Testis (tissue), 3 donors: ENCODE data around the gene PLEKHO2. TPM values are rescaled to one million over a fixed set of nuclear protein-coding genes. Genes with fewer than 3 reads are reported as not detected.
A peak's percentile ranks its signal among the peaks of the same experiment; 100 is the strongest.

Experiments used
- DNase-seq: peaks from one replicate; pipeline ENCODE4 v3.0.0-alpha.2; 2019
- H3K27ac ChIP-seq, 2 donors: fragments of 200-600 bp; sonication (generic); one replicate each; pipeline ENCODE4 v1.5.1; 2019
- H3K27me3 ChIP-seq: fragments of 200-600 bp; sonication (generic); one replicate; pipeline ENCODE4 v1.5.1; 2019
- H3K36me3 ChIP-seq: fragments of 200-600 bp; sonication (generic); one replicate; pipeline ENCODE4 v1.5.1; 2017; ENCODE audit warnings: low read depth; ENCODE audit errors: missing control alignments
- H3K4me1 ChIP-seq: fragments of 200-600 bp; sonication (generic); one replicate; pipeline ENCODE4 v1.5.1; 2019
- H3K4me3 ChIP-seq, 2 donors: fragments of 200-600 bp; sonication (generic); one replicate each; pipeline ENCODE4 v1.5.1; 2017 to 2019
- H3K9me3 ChIP-seq: fragments of 200-600 bp; sonication (generic); one replicate; pipeline ENCODE4 v1.5.1; 2017
- POLR2A ChIP-seq: fragments of 450-650 bp; IDR thresholded peaks from one replicate; pipeline ENCODE4 v1.6.1; 2017; ENCODE audit warnings: antibody characterized with exemption, mild to moderate bottlenecking, moderate library complexity
- WGBS, 2 donors: methylation state at CpG; one replicate each; pipeline ENCODE4 v1.1.5; 2018; 5-methylcytosine and 5-hydroxymethylcytosine counted together
- intact Hi-C: fragments of 100-400 bp; cut with DNase I; formaldehyde crosslinking; loops from one replicate; pipeline ENCODE4 v1.15.1; 2023; ENCODE audit warnings: low total_unique reads
- polyA plus RNA-seq: library from polyadenylated mRNA; stranded (reverse); fragments of 350-450 nt; fragmentation: Illumina TruSeq; extraction: RNeasy Lipid Tissue Mini Kit (QIAGEN cat#74804); gene quantifications from one replicate; pipeline ENCODE4 v1.2.3, GENCODE V29; 2014; ENCODE audit warnings: low read depth, low replicate concordance; ENCODE audit not compliant: insufficient read depth
- total RNA-seq, 2 donors: library from RNA; depleted of rRNA; stranded (reverse); fragments of >200 nt; gene quantifications; one replicate each; pipeline ENCODE4 v1.2.3, GENCODE V29; 2016
- TF ChIP-seq, protein P1 (sequence below), 3 experiments: fragments of 450-650 bp in 2 of 3; fragments of 200-600 bp in 1 of 3; sonication (generic) in 1 of 3; IDR thresholded peaks; one replicate each; pipeline ENCODE4 v1.5.1; 2016 to 2019; ENCODE audit warnings: antibody characterized with exemption in 3 of 3, mild to moderate bottlenecking in 2 of 3, moderate library complexity in 1 of 3

PLEKHO2 gene
- total and polyA plus RNA-seq, 3 donors from 2014 or later = 17.2 to 28.9 (median 19.3) TPM

DNA sequence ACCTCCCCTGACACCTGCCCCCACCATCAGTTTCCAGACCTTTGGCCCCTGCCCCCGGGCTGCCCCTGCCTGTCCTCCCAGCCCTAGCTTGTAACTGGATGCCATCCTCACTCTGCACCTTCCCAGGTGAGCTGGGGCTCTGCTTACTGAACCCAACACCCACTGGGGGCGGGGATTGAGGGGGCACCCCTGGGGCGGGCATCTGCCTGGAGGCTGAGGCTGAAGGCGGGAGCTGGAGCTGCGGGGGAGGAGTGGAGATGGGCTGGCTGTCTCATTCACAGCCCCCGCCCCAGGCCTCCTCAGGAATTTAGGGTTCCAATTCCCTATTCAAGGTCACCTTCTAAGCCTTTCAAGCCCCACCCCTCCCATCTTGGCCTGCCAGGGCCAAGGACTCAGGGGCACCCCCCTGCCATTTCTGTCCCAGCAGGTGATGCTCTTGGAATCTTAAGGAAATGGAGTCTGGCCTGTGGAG, 33.9 kb upstream of the PLEKHO2 start:
- Histone ChIP-seq H3K4me3 (no peak overlapping the region), H3K27me3 (no peaks in the 10 kb centered on the region), H3K4me1 (no peaks in the 10 kb centered on the region), H3K36me3 (no peaks in the 10 kb centered on the region), H3K27ac (no peak overlapping the region), H3K9me3 (no peaks in the 10 kb centered on the region)
- TF ChIP-seq, protein P1, sequence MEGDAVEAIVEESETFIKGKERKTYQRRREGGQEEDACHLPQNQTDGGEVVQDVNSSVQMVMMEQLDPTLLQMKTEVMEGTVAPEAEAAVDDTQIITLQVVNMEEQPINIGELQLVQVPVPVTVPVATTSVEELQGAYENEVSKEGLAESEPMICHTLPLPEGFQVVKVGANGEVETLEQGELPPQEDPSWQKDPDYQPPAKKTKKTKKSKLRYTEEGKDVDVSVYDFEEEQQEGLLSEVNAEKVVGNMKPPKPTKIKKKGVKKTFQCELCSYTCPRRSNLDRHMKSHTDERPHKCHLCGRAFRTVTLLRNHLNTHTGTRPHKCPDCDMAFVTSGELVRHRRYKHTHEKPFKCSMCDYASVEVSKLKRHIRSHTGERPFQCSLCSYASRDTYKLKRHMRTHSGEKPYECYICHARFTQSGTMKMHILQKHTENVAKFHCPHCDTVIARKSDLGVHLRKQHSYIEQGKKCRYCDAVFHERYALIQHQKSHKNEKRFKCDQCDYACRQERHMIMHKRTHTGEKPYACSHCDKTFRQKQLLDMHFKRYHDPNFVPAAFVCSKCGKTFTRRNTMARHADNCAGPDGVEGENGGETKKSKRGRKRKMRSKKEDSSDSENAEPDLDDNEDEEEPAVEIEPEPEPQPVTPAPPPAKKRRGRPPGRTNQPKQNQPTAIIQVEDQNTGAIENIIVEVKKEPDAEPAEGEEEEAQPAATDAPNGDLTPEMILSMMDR (IDR thresholded peaks at IDR 0.05) = no peak
- no peak for TF ChIP-seq POLR2A
- no peak for DNase-seq
- intact Hi-C loops = loop anchor here (10.0 kb wide), 1 partner anchor 63 kb away; no protein-coding TSS in a partner anchor
- WGBS, 2 donors = 74 to 76% methylated on average over 5 to 6 of the region's 6 CpGs

DNA sequence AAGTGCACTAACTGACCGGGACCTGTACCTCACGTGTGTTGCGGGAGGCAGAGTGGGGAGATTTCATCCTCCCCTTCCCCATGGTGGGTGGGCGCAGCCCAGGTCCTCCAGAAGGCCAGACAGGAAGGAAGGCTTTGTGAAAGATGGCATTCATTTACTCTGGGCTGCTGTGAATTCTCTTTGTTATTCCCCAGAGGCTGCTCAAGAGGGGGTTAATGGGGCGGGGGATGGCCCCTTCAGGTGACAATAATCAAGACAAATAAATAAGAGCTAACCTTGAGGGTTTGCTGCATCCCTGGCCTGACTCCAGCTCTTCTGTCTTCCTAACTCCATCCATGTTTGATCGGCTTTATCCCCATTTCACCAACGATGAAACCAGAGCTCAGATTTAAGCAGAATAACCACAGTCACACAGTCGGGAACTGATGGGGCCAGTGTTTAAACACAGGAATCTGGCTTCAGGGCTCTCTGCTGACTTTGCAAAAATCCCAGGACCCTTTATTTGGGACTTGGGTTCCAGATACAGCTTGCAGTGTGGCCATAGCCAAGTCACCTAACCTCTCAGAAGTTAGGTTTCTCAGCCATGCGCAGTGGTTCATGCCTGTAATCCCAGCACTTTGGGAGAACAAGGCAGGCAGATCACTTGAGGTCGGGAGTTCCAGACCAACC, 32.8 kb upstream of the PLEKHO2 start:
- no peak for DNase-seq
- Histone ChIP-seq H3K36me3 (no peaks in the 10 kb centered on the region), H3K9me3 (no peaks in the 10 kb centered on the region), H3K4me3 (no peak overlapping the region), H3K4me1 (peaks cover 4% of the 10 kb centered on the region), H3K27me3 (no peaks in the 10 kb centered on the region), H3K27ac (no peak overlapping the region)
- WGBS, 2 donors = 78 to 84% methylated on average over 10 of the region's 10 CpGs
- intact Hi-C loops = loop anchor here (10.0 kb wide), 1 partner anchor 64 kb away; no protein-coding TSS in a partner anchor
- TF ChIP-seq POLR2A = no peak
- TF ChIP-seq, protein P1 (IDR thresholded peaks at IDR 0.05) = no peak

DNA sequence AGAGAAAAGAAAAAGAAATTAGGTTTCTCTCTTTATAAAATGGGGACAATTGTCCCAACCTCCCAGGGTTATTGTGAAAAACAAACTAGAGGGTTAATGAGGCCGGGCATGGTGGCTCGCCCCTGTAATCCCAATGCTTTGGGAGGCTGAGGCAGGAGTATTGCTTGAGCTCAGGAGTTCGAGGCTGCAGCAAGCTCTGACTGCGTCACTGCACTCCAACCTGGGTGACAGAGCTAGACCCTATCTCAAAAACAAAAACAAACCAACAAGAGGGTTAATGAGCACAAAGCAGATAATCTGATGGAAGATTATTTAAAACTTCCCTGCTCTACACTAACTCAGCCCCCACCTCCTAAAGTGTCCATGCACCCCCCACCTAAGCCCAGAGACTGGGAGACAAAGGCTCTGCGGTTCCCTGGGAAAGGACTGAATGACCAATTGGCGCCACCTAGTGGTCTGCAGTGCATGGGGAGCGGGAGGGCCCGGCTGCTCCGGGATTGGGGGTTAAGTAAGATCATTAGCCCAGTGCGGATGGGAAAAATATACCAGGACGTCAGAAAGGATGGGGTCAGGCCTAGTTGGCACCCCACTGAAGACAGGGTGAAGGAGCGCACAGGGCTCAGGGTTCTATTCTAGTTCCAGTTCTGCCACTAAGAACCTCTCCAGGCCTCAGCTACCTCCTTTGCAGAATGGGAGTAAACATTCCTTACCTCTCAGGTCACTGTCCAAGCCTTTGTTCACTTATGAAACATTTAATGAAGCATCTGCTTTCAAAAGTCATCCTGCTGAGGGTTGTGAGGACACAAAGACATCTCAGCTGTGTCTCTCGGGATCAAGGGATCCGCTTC, 31.8 kb upstream of the PLEKHO2 start:
- intact Hi-C loops = loop anchor here (10.0 kb wide), 1 partner anchor 65 kb away; no protein-coding TSS in a partner anchor
- Histone ChIP-seq H3K4me3 (no peak overlapping the region), H3K4me1 (peaks cover 4% of the 10 kb centered on the region), H3K9me3 (no peaks in the 10 kb centered on the region), H3K27ac (no peak overlapping the region), H3K27me3 (no peaks in the 10 kb centered on the region), H3K36me3 (no peaks in the 10 kb centered on the region)
- DNase-seq = peak; percentile 90
- TF ChIP-seq POLR2A = no peak
- TF ChIP-seq, protein P1 (IDR thresholded peaks at IDR 0.05) = peak; percentile 81 to 87 (median 83)
- 38 to 39% methylated on average over 14 of the region's 14 CpGs for WGBS, 2 donors

DNA sequence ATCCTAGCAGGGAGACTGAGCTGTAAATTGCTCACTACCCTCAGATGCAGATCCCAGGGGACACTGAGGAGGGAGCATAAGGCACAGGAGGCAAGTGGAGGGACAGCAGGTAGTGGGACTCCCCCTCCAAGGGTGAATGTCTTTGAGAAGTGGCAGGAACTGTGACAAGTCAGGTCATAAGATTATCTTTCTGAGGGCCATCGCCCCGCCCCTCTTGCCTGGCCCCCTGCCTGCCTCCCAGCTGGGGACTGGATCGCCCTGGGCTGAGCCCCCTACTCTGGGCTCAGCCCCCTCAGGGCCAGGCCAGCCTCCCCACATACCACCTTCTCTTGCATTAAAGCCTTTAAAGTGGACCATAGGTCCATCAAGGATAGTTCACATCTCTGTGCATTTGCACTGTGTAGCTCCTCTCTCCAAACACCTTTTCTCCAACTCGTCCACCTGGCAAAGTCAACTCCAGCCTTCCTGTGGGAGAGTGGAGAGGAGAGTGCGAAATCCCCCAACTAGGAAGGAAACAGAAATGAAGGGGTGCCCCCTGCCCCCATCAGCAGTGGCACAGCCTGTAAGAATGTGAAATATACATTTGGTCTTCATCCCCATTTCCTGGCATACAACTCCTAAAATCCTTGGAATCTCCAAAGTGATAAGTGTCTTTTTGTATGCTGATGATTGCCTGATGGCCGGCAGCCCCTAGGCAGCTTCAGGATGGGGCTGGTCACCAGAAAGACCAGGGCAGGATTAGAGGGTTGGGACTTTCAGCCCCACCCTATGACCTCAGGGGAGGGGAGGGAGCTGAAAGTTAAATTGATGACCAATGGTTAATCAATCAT, 31.0 kb upstream of the PLEKHO2 start:
- TF ChIP-seq POLR2A = no peak
- TF ChIP-seq, protein P1 (IDR thresholded peaks at IDR 0.05) = no peak
- Histone ChIP-seq H3K4me1 (peaks cover 4% of the 10 kb centered on the region), H3K27ac (no peak overlapping the region), H3K27me3 (no peaks in the 10 kb centered on the region), H3K4me3 (no peak overlapping the region), H3K36me3 (no peaks in the 10 kb centered on the region), H3K9me3 (no peaks in the 10 kb centered on the region)
- intact Hi-C loops = no loop called here
- WGBS, 2 donors = 78 to 82% methylated on average over 6 of the region's 6 CpGs
- DNase-seq = no peak
